Stimulated activated CD8-positive, alpha-beta memory T cell treated with anti-CD3 and anti-CD28 coated beads, Interleukin-12 subunit alpha, Interleukin-12 subunit beta, amount 100 ng/mL, for 4 hours (primary cell): ENCODE measurements around the gene RHBDL1.
A peak's percentile ranks its signal among the peaks of the same experiment; 100 is the strongest.

Source experiments
- DNase-seq: peaks from one replicate; pipeline ENCODE4 v3.0.0-alpha.2; 2020; ENCODE audit warnings: low read depth

The RHBDL1 gene

GRCh38 chr16:720447-720989 is 45.0 kb downstream of the RHBDL1 start:
- no peak for DNase-seq

GRCh38 chr16:720990-721764 is 45.7 kb downstream of the RHBDL1 start, which contains the start of gene ANTKMT:
Gene ANTKMT, plus strand, starts transcription at chr16:721146. Its CDS starts 129 bp downstream, at chr16:721275.
- DNase-seq: peak; percentile 67

GRCh38 chr16:721765-722540 is 46.5 kb downstream of the RHBDL1 start:
- no peak for DNase-seq

GRCh38 chr16:722835-723633 is 47.6 kb downstream of the RHBDL1 start:
- DNase-seq: no peak

- no peak for DNase-seq
Observed at GRCh38 chr16:723695-724094, 48.2 kb downstream of the RHBDL1 start.

GRCh38 chr16:724188-725040 is 48.9 kb downstream of the RHBDL1 start:
- no peak for DNase-seq

GRCh38 chr16:725041-725376 is 49.5 kb downstream of the RHBDL1 start:
- no peak for DNase-seq

- no peak for DNase-seq
Observed at GRCh38 chr16:725463-726187, 50.2 kb downstream of the RHBDL1 start.

GRCh38 chr16:726188-726437 is 50.6 kb downstream of the RHBDL1 start:
- DNase-seq: no peak

GRCh38 chr16:726438-727290 is 51.2 kb downstream of the RHBDL1 start, which contains the start of the genes CCDC78 and HAGHL:
Gene CCDC78, minus strand, starts transcription at chr16:726443. Its CDS starts 76 bp downstream, at chr16:726367.
Gene HAGHL, plus strand, starts transcription at chr16:727106. Its CDS starts 404 bp downstream, at chr16:727510.
- peak; percentile 56 for DNase-seq

GRCh38 chr16:727291-727977 is 52.0 kb downstream of the RHBDL1 start:
- no peak for DNase-seq
